ENCODE data around the gene CHD6. TPM values are rescaled to one million over a fixed set of nuclear protein-coding genes. Genes with fewer than 3 reads are reported as not detected.
"Not testable (repeated sequence)": the region's sequence is repeated elsewhere in the genome, so short reads cannot be mapped to it uniquely, and the experiment has no call there.

The CHD6 gene
- total RNA-seq, 4 donors from 2014 or later: 21.5 to 97.6 (median 53.7) TPM

DNA sequence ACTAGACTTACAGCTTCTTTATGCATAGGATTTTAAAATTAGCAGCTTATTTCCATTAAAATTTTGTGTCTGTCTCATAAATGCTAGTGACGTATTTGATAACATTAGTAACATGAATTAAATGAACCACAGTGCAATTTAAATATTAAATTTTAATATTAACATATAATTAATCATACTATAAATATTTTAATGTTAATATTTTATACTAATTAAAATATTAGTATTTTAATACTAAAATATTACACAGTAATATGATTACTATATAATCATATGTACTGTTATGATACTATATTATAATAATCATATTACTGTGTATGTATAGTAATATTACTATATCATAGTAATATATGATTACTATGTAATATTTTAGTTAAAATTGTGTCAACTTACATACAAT lies 73.7 kb downstream of the CHD6 start:
- no peaks in the 10 kb centered on the region for H3K36me3 ChIP-seq
- H3K27ac ChIP-seq: no peak overlapping the region
- H3K4me3 ChIP-seq: no peak overlapping the region
- TF ChIP-seq POLR2A (IDR thresholded peaks at IDR 0.05): no peak
- TF ChIP-seq, protein P1, sequence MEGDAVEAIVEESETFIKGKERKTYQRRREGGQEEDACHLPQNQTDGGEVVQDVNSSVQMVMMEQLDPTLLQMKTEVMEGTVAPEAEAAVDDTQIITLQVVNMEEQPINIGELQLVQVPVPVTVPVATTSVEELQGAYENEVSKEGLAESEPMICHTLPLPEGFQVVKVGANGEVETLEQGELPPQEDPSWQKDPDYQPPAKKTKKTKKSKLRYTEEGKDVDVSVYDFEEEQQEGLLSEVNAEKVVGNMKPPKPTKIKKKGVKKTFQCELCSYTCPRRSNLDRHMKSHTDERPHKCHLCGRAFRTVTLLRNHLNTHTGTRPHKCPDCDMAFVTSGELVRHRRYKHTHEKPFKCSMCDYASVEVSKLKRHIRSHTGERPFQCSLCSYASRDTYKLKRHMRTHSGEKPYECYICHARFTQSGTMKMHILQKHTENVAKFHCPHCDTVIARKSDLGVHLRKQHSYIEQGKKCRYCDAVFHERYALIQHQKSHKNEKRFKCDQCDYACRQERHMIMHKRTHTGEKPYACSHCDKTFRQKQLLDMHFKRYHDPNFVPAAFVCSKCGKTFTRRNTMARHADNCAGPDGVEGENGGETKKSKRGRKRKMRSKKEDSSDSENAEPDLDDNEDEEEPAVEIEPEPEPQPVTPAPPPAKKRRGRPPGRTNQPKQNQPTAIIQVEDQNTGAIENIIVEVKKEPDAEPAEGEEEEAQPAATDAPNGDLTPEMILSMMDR (IDR thresholded peaks at IDR 0.05): no peak
- no peak for DNase-seq
- intact Hi-C loops (cut with DNase I; ENCODE audit: low total_unique reads): no loop called here
- H3K4me1 ChIP-seq: peaks cover 0 to 8% of the 10 kb centered on the region in 2 donors
- H3K9me3 ChIP-seq: no peaks in the 10 kb centered on the region
- H3K27me3 ChIP-seq: no peaks in the 10 kb centered on the region

- DNase-seq: no peak
- Histone ChIP-seq H3K27ac (no peak overlapping the region), H3K4me1 (peaks cover 0 to 8% of the 10 kb centered on the region in 2 donors), H3K9me3 (no peaks in the 10 kb centered on the region), H3K4me3 (no peak overlapping the region), H3K36me3 (no peaks in the 10 kb centered on the region), H3K27me3 (no peaks in the 10 kb centered on the region)
- intact Hi-C loops (cut with DNase I; ENCODE audit: low total_unique reads): no loop called here
- no peak for TF ChIP-seq POLR2A (IDR thresholded peaks at IDR 0.05)
- TF ChIP-seq, protein P1 (IDR thresholded peaks at IDR 0.05): no peak
These were observed 77.3 kb downstream of the CHD6 start for GRCh38 chr20:41540918-41541317.

- Histone ChIP-seq H3K27ac (no peak overlapping the region), H3K4me1 (peaks cover 0 to 8% of the 10 kb centered on the region in 2 donors), H3K36me3 (no peaks in the 10 kb centered on the region), H3K4me3 (no peak overlapping the region), H3K27me3 (no peaks in the 10 kb centered on the region), H3K9me3 (no peaks in the 10 kb centered on the region)
- TF ChIP-seq, protein P1 (IDR thresholded peaks at IDR 0.05): no peak
- no peak for TF ChIP-seq POLR2A (IDR thresholded peaks at IDR 0.05)
- DNase-seq: no peak
- intact Hi-C loops (cut with DNase I; ENCODE audit: low total_unique reads): no loop called here
These were observed 77.7 kb downstream of the CHD6 start for GRCh38 chr20:41540459-41540858.

- no peak for DNase-seq
- intact Hi-C loops (cut with DNase I; ENCODE audit: low total_unique reads): no loop called here
- H3K27me3 ChIP-seq: no peaks in the 10 kb centered on the region
- H3K4me3 ChIP-seq: no peak overlapping the region
- no peaks in the 10 kb centered on the region for H3K36me3 ChIP-seq
- no peak overlapping the region for H3K27ac ChIP-seq
- H3K9me3 ChIP-seq: no peaks in the 10 kb centered on the region
- peaks cover 0 to 8% of the 10 kb centered on the region in 2 donors for H3K4me1 ChIP-seq
- TF ChIP-seq, protein P1 (IDR thresholded peaks at IDR 0.05): no peak
- no peak for TF ChIP-seq POLR2A (IDR thresholded peaks at IDR 0.05)
These were observed 79.2 kb downstream of the CHD6 start for GRCh38 chr20:41538810-41539596.

DNA sequence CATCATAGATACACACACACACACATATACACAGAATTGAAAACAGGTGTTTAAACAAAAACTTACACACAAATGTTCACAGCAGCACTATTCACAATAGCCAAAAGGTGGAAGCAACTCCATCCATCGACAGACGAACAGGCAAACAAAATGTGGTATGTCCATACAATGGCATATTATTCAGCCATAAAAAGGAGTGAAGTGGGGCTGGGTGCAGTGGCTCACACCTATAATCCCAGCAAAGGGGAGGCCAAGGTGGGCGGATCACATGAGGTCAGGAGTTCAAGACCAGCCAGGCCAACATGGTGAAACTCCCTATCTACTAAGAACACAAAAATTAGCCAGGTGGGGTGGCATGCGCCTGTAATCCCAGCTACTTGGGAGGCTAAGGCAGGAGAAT lies 80.3 kb downstream of the CHD6 start:
- TF ChIP-seq POLR2A (IDR thresholded peaks at IDR 0.05): no peak
- TF ChIP-seq, protein P1 (IDR thresholded peaks at IDR 0.05): no peak
- Histone ChIP-seq H3K27ac (no peak overlapping the region), H3K4me3 (no peak overlapping the region), H3K27me3 (no peaks in the 10 kb centered on the region), H3K9me3 (no peaks in the 10 kb centered on the region), H3K4me1 (peaks cover 0 to 8% of the 10 kb centered on the region in 2 donors), H3K36me3 (no peaks in the 10 kb centered on the region)
- intact Hi-C loops (cut with DNase I; ENCODE audit: low total_unique reads): no loop called here
- no peak for DNase-seq

GRCh38 chr20:41535551-41535950 lies 82.6 kb downstream of the CHD6 start:
- H3K4me1 ChIP-seq; DNase-seq; H3K27me3 ChIP-seq; H3K27ac ChIP-seq; intact Hi-C loops (cut with DNase I; ENCODE audit: low total_unique reads); H3K36me3 ChIP-seq; H3K9me3 ChIP-seq; H3K4me3 ChIP-seq: not testable (repeated sequence)

Measured in uterus (tissue), 4 donors.